CD4-positive, alpha-beta T cell (primary cell): ENCODE measurements around the gene COL5A1. TPM values are rescaled to one million over a fixed set of nuclear protein-coding genes. Genes with fewer than 3 reads are reported as not detected.

Experiments
- ATAC-seq: fragments of 200-7000 bp; cut with Tn5 transposase; one replicate; pipeline ENCODE4 v1.10.0; 2022; ENCODE audit warnings: mild to moderate bottlenecking; ENCODE audit not compliant: poor library complexity
- CTCF ChIA-PET: fragments of 350-600 bp; sonication (Branson Sonifier 250); formaldehyde crosslinking; loops from one replicate; lab custom pipeline; 2021; ENCODE audit warnings: antibody characterized with exemption, inconsistent platforms; lab: Charles Lee
- POLR2A ChIA-PET: fragments of 350-600 bp; sonication (Branson Sonifier 250); formaldehyde crosslinking; loops from one replicate; lab custom pipeline; 2021; ENCODE audit warnings: antibody characterized with exemption, inconsistent platforms; lab: Charles Lee
- DNase-seq, 14 experiments: peaks; one replicate each; pipeline ENCODE4 v3.0.0-alpha.2; 2013 to 2020; ENCODE audit warnings: mixed read lengths in 2 of 14
- H3K27ac ChIP-seq, 2 donors: one replicate each; pipeline versions ENCODE4 v1.5.1 to v1.7.0; 2013; ENCODE audit warnings: low read length in 2 of 2, low read depth in 1 of 2, mild to moderate bottlenecking in 1 of 2
- H3K27me3 ChIP-seq, 2 experiments: 1 replicate in 1 of 2; 2 replicates in 1 of 2; pipeline versions ENCODE4 v1.6.1 to v1.7.0; 2013; ENCODE audit warnings: low read length in 2 of 2, control low read depth in 1 of 2, mild to moderate bottlenecking in 1 of 2, moderate library complexity in 1 of 2; ENCODE audit not compliant: insufficient read depth in 2 of 2, control insufficient read depth in 1 of 2
- H3K36me3 ChIP-seq: one replicate; pipeline ENCODE4 v1.6.1; 2013; ENCODE audit warnings: low read length, control low read depth; ENCODE audit not compliant: insufficient read depth
- H3K4me1 ChIP-seq: one replicate; pipeline ENCODE4 v1.6.1; 2013; ENCODE audit warnings: low read length, control low read depth; ENCODE audit not compliant: insufficient read depth
- H3K4me3 ChIP-seq: one replicate; pipeline ENCODE4 v1.5.1; 2013; ENCODE audit warnings: mild to moderate bottlenecking, low read length, moderate library complexity
- H3K9me3 ChIP-seq, 2 experiments: 1 replicate in 1 of 2; 2 replicates in 1 of 2; pipeline versions ENCODE4 v1.6.1 to v1.7.0; 2013; ENCODE audit warnings: low read length in 2 of 2, mild to moderate bottlenecking in 2 of 2, control low read depth in 1 of 2, moderate library complexity in 1 of 2; ENCODE audit not compliant: control insufficient read depth in 1 of 2, insufficient read depth in 1 of 2
- H3K27ac Mint-ChIP-seq: one replicate; pipeline ENCODE4 v1.8.0; 2020; ENCODE audit warnings: mixed read lengths
- H3K27me3 Mint-ChIP-seq: one replicate; pipeline ENCODE4 v1.8.0; 2021; ENCODE audit warnings: mixed read lengths
- H3K36me3 Mint-ChIP-seq: one replicate; pipeline ENCODE4 v1.8.0; 2021; ENCODE audit warnings: low read depth, mixed read lengths
- H3K4me1 Mint-ChIP-seq: one replicate; pipeline ENCODE4 v1.8.0; 2021; ENCODE audit warnings: low read depth, mixed read lengths
- H3K4me3 Mint-ChIP-seq: one replicate; pipeline ENCODE4 v1.8.0; 2020; ENCODE audit warnings: mild to moderate bottlenecking, mixed read lengths
- H3K9me3 Mint-ChIP-seq: one replicate; pipeline ENCODE4 v1.8.0; 2020; ENCODE audit warnings: mixed read lengths
- CTCF ChIP-seq: fragments of 200-600 bp; IDR thresholded peaks from one replicate; pipeline ENCODE4 v1.8.0; 2022; ENCODE audit warnings: antibody characterized with exemption, mild to moderate bottlenecking
- intact Hi-C, 2 experiments: fragments of 100-400 bp; cut with DNase I in 1 of 2; cut with micrococcal nuclease in 1 of 2; formaldehyde crosslinking; loops; one replicate each; pipeline versions ENCODE4 v1.15.1 to v1.9.0; 2023 to 2025; cut with DNase I, micrococcal nuclease
- total RNA-seq, 174 experiments: library from RNA in 2 of 174; stranded (reverse) in 2 of 174; gene quantifications; one replicate each; pipeline ENCODE4 v1.2.3 and lab custom pipeline; 2021 to 2026

Gene COL5A1
- total RNA-seq, 2 experiments from 2014 or later = 0.41 to 0.50 TPM

- Histone ChIP-seq H3K27ac (no peak overlapping the region), H3K36me3 (no peaks in the 10 kb centered on the region), H3K27me3 (no peaks in the 10 kb centered on the region), H3K4me1 (no peaks in the 10 kb centered on the region), H3K4me3 (no peak overlapping the region), H3K9me3 (peaks cover 0 to 12% of the 10 kb centered on the region in 2 experiments)
- no peaks in the 10 kb centered on the region for H3K9me3 Mint-ChIP-seq
- intact Hi-C loops = no loop called here
- H3K4me3 Mint-ChIP-seq = no peak overlapping the region
- H3K36me3 Mint-ChIP-seq = no peaks in the 10 kb centered on the region
- ChIA-PET POLR2A (no interaction called here), CTCF (no interaction called here)
- DNase-seq (no peak), ATAC-seq (no peak)
- no peak overlapping the region for H3K27ac Mint-ChIP-seq
- no peaks in the 10 kb centered on the region for H3K4me1 Mint-ChIP-seq
- H3K27me3 Mint-ChIP-seq = no peaks in the 10 kb centered on the region
- no peak for TF ChIP-seq CTCF
These were observed 64.9 kb downstream of the COL5A1 start for GRCh38 chr9:134706522-134706921.

GRCh38 chr9:134707031-134707680, 65.6 kb downstream of the COL5A1 start:
- no peak for TF ChIP-seq CTCF
- ATAC-seq (no peak), DNase-seq (no peak)
- CTCF ChIA-PET = no interaction called here
- POLR2A ChIA-PET = no interaction called here
- H3K27me3 Mint-ChIP-seq = no peaks in the 10 kb centered on the region
- Histone ChIP-seq H3K36me3 (no peaks in the 10 kb centered on the region), H3K4me3 (no peak overlapping the region), H3K27ac (no peak overlapping the region), H3K27me3 (no peaks in the 10 kb centered on the region), H3K4me1 (no peaks in the 10 kb centered on the region), H3K9me3 (peaks cover 0 to 18% of the 10 kb centered on the region in 2 experiments)
- intact Hi-C loops = no loop called here
- H3K4me1 Mint-ChIP-seq = no peaks in the 10 kb centered on the region
- no peaks in the 10 kb centered on the region for H3K36me3 Mint-ChIP-seq
- no peaks in the 10 kb centered on the region for H3K9me3 Mint-ChIP-seq
- no peak overlapping the region for H3K27ac Mint-ChIP-seq
- no peak overlapping the region for H3K4me3 Mint-ChIP-seq

- Histone ChIP-seq H3K9me3 (peaks cover 0 to 27% of the 10 kb centered on the region in 2 experiments), H3K27ac (no peak overlapping the region), H3K4me3 (no peak overlapping the region), H3K4me1 (no peaks in the 10 kb centered on the region), H3K36me3 (no peaks in the 10 kb centered on the region), H3K27me3 (no peaks in the 10 kb centered on the region)
- POLR2A ChIA-PET = no interaction called here
- ATAC-seq = no peak
- no peak for DNase-seq
- no peaks in the 10 kb centered on the region for H3K9me3 Mint-ChIP-seq
- TF ChIP-seq CTCF = no peak
- H3K27ac Mint-ChIP-seq = no peak overlapping the region
- no peaks in the 10 kb centered on the region for H3K36me3 Mint-ChIP-seq
- H3K4me3 Mint-ChIP-seq = no peak overlapping the region
- no peaks in the 10 kb centered on the region for H3K27me3 Mint-ChIP-seq
- intact Hi-C loops = no loop called here
- H3K4me1 Mint-ChIP-seq = no peaks in the 10 kb centered on the region
- CTCF ChIA-PET = no interaction called here
These were observed 66.4 kb downstream of the COL5A1 start for GRCh38 chr9:134707731-134708671.
